Measurements from ENCODE around the gene CACHD1.

CACHD1 gene

DNA sequence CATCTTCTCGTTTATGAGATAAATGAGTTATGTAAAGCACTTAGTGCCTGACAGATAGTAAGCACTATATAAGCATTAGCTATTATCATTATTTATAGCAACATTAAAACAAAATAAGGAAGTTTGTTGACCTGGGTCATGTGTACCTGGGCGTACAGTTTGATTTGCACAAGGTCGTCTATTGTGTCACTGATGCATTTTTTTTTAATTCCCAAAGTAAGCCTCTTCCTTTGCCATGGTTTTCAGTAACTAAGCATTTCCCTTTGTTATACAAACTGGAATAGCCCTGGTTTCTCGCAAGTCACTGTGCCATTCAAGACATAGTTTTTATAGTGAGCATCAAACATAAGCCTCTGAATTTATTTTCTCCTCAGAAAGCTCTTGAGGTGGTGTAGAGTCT, 72.2 kb downstream of the CACHD1 start:
- TF ChIP-seq, protein P1, sequence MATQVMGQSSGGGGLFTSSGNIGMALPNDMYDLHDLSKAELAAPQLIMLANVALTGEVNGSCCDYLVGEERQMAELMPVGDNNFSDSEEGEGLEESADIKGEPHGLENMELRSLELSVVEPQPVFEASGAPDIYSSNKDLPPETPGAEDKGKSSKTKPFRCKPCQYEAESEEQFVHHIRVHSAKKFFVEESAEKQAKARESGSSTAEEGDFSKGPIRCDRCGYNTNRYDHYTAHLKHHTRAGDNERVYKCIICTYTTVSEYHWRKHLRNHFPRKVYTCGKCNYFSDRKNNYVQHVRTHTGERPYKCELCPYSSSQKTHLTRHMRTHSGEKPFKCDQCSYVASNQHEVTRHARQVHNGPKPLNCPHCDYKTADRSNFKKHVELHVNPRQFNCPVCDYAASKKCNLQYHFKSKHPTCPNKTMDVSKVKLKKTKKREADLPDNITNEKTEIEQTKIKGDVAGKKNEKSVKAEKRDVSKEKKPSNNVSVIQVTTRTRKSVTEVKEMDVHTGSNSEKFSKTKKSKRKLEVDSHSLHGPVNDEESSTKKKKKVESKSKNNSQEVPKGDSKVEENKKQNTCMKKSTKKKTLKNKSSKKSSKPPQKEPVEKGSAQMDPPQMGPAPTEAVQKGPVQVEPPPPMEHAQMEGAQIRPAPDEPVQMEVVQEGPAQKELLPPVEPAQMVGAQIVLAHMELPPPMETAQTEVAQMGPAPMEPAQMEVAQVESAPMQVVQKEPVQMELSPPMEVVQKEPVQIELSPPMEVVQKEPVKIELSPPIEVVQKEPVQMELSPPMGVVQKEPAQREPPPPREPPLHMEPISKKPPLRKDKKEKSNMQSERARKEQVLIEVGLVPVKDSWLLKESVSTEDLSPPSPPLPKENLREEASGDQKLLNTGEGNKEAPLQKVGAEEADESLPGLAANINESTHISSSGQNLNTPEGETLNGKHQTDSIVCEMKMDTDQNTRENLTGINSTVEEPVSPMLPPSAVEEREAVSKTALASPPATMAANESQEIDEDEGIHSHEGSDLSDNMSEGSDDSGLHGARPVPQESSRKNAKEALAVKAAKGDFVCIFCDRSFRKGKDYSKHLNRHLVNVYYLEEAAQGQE (IDR thresholded peaks at IDR 0.05; ENCODE audit: insufficient replicate concordance, low read depth), result no peak
- no peak for TF ChIP-seq GABPA (IDR thresholded peaks at IDR 0.05; ENCODE audit: low read depth)
- no peak for TF ChIP-seq POLR2AphosphoS5 (IDR thresholded peaks at IDR 0.05; ENCODE audit: low read depth)
- TF ChIP-seq, protein P2, sequence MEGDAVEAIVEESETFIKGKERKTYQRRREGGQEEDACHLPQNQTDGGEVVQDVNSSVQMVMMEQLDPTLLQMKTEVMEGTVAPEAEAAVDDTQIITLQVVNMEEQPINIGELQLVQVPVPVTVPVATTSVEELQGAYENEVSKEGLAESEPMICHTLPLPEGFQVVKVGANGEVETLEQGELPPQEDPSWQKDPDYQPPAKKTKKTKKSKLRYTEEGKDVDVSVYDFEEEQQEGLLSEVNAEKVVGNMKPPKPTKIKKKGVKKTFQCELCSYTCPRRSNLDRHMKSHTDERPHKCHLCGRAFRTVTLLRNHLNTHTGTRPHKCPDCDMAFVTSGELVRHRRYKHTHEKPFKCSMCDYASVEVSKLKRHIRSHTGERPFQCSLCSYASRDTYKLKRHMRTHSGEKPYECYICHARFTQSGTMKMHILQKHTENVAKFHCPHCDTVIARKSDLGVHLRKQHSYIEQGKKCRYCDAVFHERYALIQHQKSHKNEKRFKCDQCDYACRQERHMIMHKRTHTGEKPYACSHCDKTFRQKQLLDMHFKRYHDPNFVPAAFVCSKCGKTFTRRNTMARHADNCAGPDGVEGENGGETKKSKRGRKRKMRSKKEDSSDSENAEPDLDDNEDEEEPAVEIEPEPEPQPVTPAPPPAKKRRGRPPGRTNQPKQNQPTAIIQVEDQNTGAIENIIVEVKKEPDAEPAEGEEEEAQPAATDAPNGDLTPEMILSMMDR (IDR thresholded peaks at IDR 0.05; ENCODE audit: insufficient read depth, low read length), result no peak
- no peak for TF ChIP-seq SPI1 (IDR thresholded peaks at IDR 0.05; ENCODE audit: borderline replicate concordance, low read depth)
- H3K4me3 ChIP-seq (replicated peaks; ENCODE audit: insufficient read depth, low read length), result no peak overlapping the region
- H3K27ac ChIP-seq (replicated peaks), result no peak overlapping the region
- H3K27me3 ChIP-seq (ENCODE audit: insufficient read depth, poor library complexity, severe bottlenecking), result no peaks in the 10 kb centered on the region
- DNase-seq (ENCODE audit: low read depth in 1 of 2, low spot score in 1 of 2), result no peak

GRCh38 chr1:64543831-64544230, 73.9 kb downstream of the CACHD1 start:
- TF ChIP-seq GABPA (IDR thresholded peaks at IDR 0.05; ENCODE audit: low read depth) (no peak), POLR2AphosphoS5 (IDR thresholded peaks at IDR 0.05; ENCODE audit: low read depth) (no peak)
- TF ChIP-seq, protein P2 (IDR thresholded peaks at IDR 0.05; ENCODE audit: insufficient read depth, low read length), result no peak
- TF ChIP-seq, protein P1 (IDR thresholded peaks at IDR 0.05; ENCODE audit: insufficient replicate concordance, low read depth), result no peak
- H3K27ac ChIP-seq (replicated peaks), result no peak overlapping the region
- no peak overlapping the region for H3K4me3 ChIP-seq (replicated peaks; ENCODE audit: insufficient read depth, low read length)
- no peak for DNase-seq (ENCODE audit: low read depth in 1 of 2, low spot score in 1 of 2)
- no peaks in the 10 kb centered on the region for H3K27me3 ChIP-seq (ENCODE audit: insufficient read depth, poor library complexity, severe bottlenecking)

DNA sequence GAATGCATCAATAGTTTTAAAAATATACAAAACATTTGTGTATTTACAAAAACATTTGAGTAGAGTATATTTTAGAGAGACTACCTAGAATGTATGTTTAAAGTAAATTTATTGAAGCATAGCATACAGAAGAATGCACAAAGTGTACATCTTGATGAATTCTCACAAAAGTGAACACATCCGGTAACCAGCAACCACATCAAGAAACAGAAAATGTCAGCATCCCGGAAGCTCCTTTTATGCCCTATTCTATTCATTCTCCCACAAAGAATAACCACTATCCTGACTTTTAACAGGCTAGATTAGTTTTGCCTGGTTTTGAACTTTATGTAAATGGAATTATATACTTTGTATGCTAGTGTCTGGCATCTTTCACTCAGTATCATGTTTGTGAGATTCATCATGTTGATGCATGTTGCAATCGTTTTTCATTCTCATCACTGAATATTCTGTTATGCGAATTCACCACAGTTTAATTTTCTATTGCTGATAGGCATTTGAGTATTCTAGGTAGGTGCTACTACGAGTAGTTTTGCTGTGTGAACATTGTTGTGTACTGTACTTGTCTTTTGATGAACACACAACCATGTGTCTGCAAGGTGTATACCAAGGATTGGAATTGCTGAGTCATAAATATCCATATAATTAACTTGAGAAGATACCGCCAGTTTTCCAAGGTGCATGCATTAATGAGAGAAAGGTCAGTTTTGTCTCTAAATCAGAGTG, 75.4 kb downstream of the CACHD1 start:
- H3K27ac ChIP-seq (replicated peaks), result no peak overlapping the region
- H3K4me3 ChIP-seq (replicated peaks; ENCODE audit: insufficient read depth, low read length), result no peak overlapping the region
- TF ChIP-seq, protein P2 (IDR thresholded peaks at IDR 0.05; ENCODE audit: insufficient read depth, low read length), result no peak
- TF ChIP-seq GABPA (IDR thresholded peaks at IDR 0.05; ENCODE audit: low read depth) (no peak), POLR2AphosphoS5 (IDR thresholded peaks at IDR 0.05; ENCODE audit: low read depth) (no peak), SPI1 (IDR thresholded peaks at IDR 0.05; ENCODE audit: borderline replicate concordance, low read depth) (no peak)
- TF ChIP-seq, protein P1 (IDR thresholded peaks at IDR 0.05; ENCODE audit: insufficient replicate concordance, low read depth), result no peak
- DNase-seq (ENCODE audit: low read depth in 1 of 2, low spot score in 1 of 2), result no peak
- H3K27me3 ChIP-seq (ENCODE audit: insufficient read depth, poor library complexity, severe bottlenecking), result no peaks in the 10 kb centered on the region

Measured in HL-60 (cell line).